Neural progenitor cell (in vitro differentiated cells): ENCODE results near the gene FRG2C. TPM values are rescaled to one million over a fixed set of nuclear protein-coding genes. Genes with fewer than 3 reads are reported as not detected.
"Not testable (repeated sequence)": the region's sequence is repeated elsewhere in the genome, so short reads cannot be mapped to it uniquely, and the experiment has no call there.

Experiments used
- DNase-seq: peaks from one replicate; pipeline ENCODE4 v3.0.0-alpha.2; 2016; ENCODE audit warnings: low spot score
- H2AFZ ChIP-seq: fragments of 200-600 bp; sonication (generic); replicated peaks from 2 replicates; pipeline ENCODE4 v1.6.1; 2016; ENCODE audit warnings: antibody characterized with exemption
- H3F3A ChIP-seq: fragments of 200-600 bp; sonication (generic); 2 replicates; pipeline ENCODE4 v1.6.1; 2016; ENCODE audit warnings: antibody characterized with exemption, low read depth
- H3K27ac ChIP-seq: fragments of 200-600 bp; sonication (generic); 2 replicates; pipeline ENCODE4 v1.5.1; 2016; ENCODE audit warnings: mild to moderate bottlenecking
- H3K27me3 ChIP-seq: fragments of 200-600 bp; sonication (generic); 2 replicates; pipeline ENCODE4 v1.6.1; 2016; ENCODE audit warnings: mild to moderate bottlenecking, moderate library complexity
- H3K36me3 ChIP-seq: fragments of 200-600 bp; sonication (generic); 2 replicates; pipeline ENCODE4 v1.5.1; 2016
- H3K4me1 ChIP-seq: fragments of 200-600 bp; sonication (generic); 2 replicates; pipeline ENCODE4 v1.6.1; 2016; ENCODE audit warnings: mixed run types
- H3K4me2 ChIP-seq: fragments of 200-600 bp; sonication (generic); 2 replicates; pipeline ENCODE4 v1.6.1; 2016
- H3K4me3 ChIP-seq: fragments of 200-600 bp; sonication (generic); 2 replicates; pipeline ENCODE4 v1.5.1; 2016
- H3K79me2 ChIP-seq: fragments of 200-600 bp; sonication (generic); 2 replicates; pipeline ENCODE4 v1.6.1; 2016; ENCODE audit warnings: low read depth
- H3K9ac ChIP-seq: fragments of 200-600 bp; sonication (generic); 2 replicates; pipeline ENCODE4 v1.6.1; 2016
- H3K9me3 ChIP-seq: fragments of 200-600 bp; sonication (generic); 2 replicates; pipeline ENCODE4 v1.5.1; 2016; ENCODE audit warnings: low read depth
- H4K20me1 ChIP-seq: fragments of 200-600 bp; sonication (generic); 2 replicates; pipeline ENCODE4 v1.6.1; 2016; ENCODE audit warnings: low read depth
- H3K27ac Mint-ChIP-seq: 3 replicates; pipeline ENCODE4 v1.8.0; 2021; ENCODE audit warnings: mixed read lengths
- H3K27me3 Mint-ChIP-seq: 2 replicates; pipeline ENCODE4 v1.8.0; 2022; ENCODE audit warnings: low read depth, mild to moderate bottlenecking, inconsistent platforms, moderate library complexity, mixed read lengths; ENCODE audit not compliant: insufficient read depth
- H3K36me3 Mint-ChIP-seq: 3 replicates; pipeline ENCODE4 v1.8.0; 2021; ENCODE audit warnings: mixed read lengths
- H3K4me1 Mint-ChIP-seq: 3 replicates; pipeline ENCODE4 v1.8.0; 2021; ENCODE audit warnings: mixed read lengths
- H3K4me3 Mint-ChIP-seq: 3 replicates; pipeline ENCODE4 v1.8.0; 2021; ENCODE audit warnings: mild to moderate bottlenecking, moderate library complexity, mixed read lengths
- H3K9me3 Mint-ChIP-seq: 3 replicates; pipeline ENCODE4 v1.8.0; 2020; ENCODE audit warnings: mixed read lengths
- EZH2 ChIP-seq: fragments of 200-600 bp; sonication (generic); IDR thresholded peaks from 2 replicates; pipeline ENCODE4 v1.6.1; 2017; ENCODE audit warnings: antibody characterized with exemption, mild to moderate bottlenecking, moderate library complexity
- EZH2phosphoT487 ChIP-seq: fragments of 200-600 bp; sonication (generic); IDR thresholded peaks from 2 replicates; pipeline ENCODE4 v1.6.1; 2017; ENCODE audit warnings: antibody characterized with exemption
- total RNA-seq: library from RNA; depleted of rRNA; stranded (reverse); fragments of >200 nt; gene quantifications from 2 replicates; pipeline ENCODE4 v1.2.3, GENCODE V29; 2015; ENCODE audit warnings: low replicate concordance

Gene FRG2C
- total RNA-seq, 1 donor from 2014 or later = not detected

GRCh38 chr3:75667757-75668701, 3.9 kb downstream of the FRG2C start:
- peaks cover 14% of the 10 kb centered on the region for H3K4me1 Mint-ChIP-seq
- H3K36me3 Mint-ChIP-seq, H3K79me2 ChIP-seq, H3K27ac Mint-ChIP-seq, H3K27ac ChIP-seq, H3K9me3 ChIP-seq, H3K9ac ChIP-seq, H3K4me3 ChIP-seq, H3K36me3 ChIP-seq: not testable (repeated sequence)
- Histone ChIP-seq H3K27me3 (peaks cover 100% of the 10 kb centered on the region), H3K4me2 (peak overlapping the region; percentile 71), H3K4me1 (peaks cover 15% of the 10 kb centered on the region), H3F3A (peaks cover 21% of the 10 kb centered on the region), H2AFZ (peak overlapping the region; percentile 10), H4K20me1 (peaks cover 25% of the 10 kb centered on the region)
- H3K27me3 Mint-ChIP-seq = peaks cover 62% of the 10 kb centered on the region
- peak; percentile 70 for TF ChIP-seq EZH2phosphoT487
- peak; percentile 48 for TF ChIP-seq EZH2
- H3K4me3 Mint-ChIP-seq = peak overlapping the region; percentile 56
- DNase-seq = peak; percentile 34
- H3K9me3 Mint-ChIP-seq = peaks cover 34% of the 10 kb centered on the region

- Histone ChIP-seq H3K4me1 (peaks cover 15% of the 10 kb centered on the region), H2AFZ (peak overlapping the region; percentile 51), H3K4me3 (peak overlapping the region; percentile 57), H3K27me3 (peaks cover 100% of the 10 kb centered on the region), H4K20me1 (peaks cover 25% of the 10 kb centered on the region), H3F3A (peaks cover 21% of the 10 kb centered on the region), H3K4me2 (peak overlapping the region; percentile 71)
- peak; percentile 28 for DNase-seq
- H3K27me3 Mint-ChIP-seq = peaks cover 56% of the 10 kb centered on the region
- TF ChIP-seq EZH2 (peak; percentile 96), EZH2phosphoT487 (peak; percentile 88)
- H3K27ac ChIP-seq, H3K36me3 ChIP-seq, H3K9ac ChIP-seq, H3K79me2 ChIP-seq, H3K9me3 ChIP-seq, H3K36me3 Mint-ChIP-seq: not testable (repeated sequence)
- peak overlapping the region; percentile 46 for H3K4me3 Mint-ChIP-seq
- H3K4me1 Mint-ChIP-seq = peaks cover 14% of the 10 kb centered on the region
- H3K9me3 Mint-ChIP-seq = peaks cover 41% of the 10 kb centered on the region
- peak overlapping the region; percentile 8 for H3K27ac Mint-ChIP-seq
Measured at GRCh38 chr3:75668759-75669347, 4.7 kb downstream of the FRG2C start.

DNA sequence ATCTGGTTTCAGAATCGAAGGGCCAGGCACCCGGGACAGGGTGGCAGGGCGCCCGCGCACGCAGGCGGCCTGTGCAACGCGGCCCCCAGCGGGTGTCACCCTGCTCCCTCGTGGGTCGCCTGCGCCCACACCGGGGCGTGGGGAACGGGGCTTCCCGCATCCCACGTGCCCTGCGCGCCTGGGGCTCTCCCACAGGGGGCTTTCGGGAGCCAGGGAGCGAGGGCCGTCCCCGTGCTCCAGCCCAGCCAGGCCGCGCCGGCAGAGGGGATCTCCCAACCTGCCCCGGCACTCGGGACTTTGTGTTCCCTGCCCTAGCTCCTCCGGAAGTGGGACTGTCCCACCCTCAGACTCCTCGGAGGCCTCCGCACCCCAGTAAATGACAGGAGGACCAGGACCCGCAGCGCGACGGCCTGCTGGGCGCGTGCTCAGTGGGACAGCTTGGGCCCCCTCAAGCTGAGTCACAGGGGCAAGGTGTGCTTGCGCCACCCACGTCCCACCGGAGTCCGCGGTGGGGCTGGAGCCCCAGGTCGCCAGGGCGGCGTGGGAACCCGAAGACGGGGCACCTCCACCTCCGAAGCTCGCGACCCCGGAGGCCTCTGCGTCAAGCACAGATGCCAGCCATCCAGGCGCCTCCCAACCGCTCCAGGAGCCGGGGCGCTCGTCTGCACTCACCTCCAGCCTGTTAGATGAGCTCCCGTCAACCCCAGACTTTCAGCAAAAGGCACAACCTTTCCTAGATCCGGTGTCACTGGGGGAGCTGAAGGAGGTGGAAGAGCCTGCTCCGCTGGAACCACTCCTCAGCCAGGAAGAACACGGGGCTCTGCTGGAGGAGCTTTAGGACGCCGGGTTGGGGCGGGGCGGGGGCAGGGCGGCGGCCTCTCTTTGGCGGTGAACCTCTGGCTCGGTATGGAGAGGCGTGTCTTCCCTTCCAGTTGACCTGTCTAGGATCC, 5.5 kb downstream of the FRG2C start:
- Histone ChIP-seq H3K27me3 (peaks cover 94% of the 10 kb centered on the region), H3K4me1 (peaks cover 15% of the 10 kb centered on the region), H3F3A (peaks cover 21% of the 10 kb centered on the region), H3K4me2 (peak overlapping the region; percentile 71), H4K20me1 (peaks cover 25% of the 10 kb centered on the region), H3K4me3 (peak overlapping the region; percentile 57)
- peaks cover 38% of the 10 kb centered on the region for H3K9me3 Mint-ChIP-seq
- DNase-seq = peak; percentile 56
- peaks cover 52% of the 10 kb centered on the region for H3K27me3 Mint-ChIP-seq
- H3K27ac Mint-ChIP-seq, H3K36me3 ChIP-seq, H2AFZ ChIP-seq, H3K36me3 Mint-ChIP-seq, H3K9ac ChIP-seq, H3K27ac ChIP-seq, H3K79me2 ChIP-seq, H3K9me3 ChIP-seq: not testable (repeated sequence)
- peak overlapping the region; percentile 78 for H3K4me3 Mint-ChIP-seq
- peaks cover 14% of the 10 kb centered on the region for H3K4me1 Mint-ChIP-seq
- peak; percentile 25 for TF ChIP-seq EZH2phosphoT487
- TF ChIP-seq EZH2 = peak; percentile 47

- not testable (repeated sequence) for H3K36me3 Mint-ChIP-seq, H3K27ac ChIP-seq, H3K36me3 ChIP-seq, H3K79me2 ChIP-seq, H3K9ac ChIP-seq, H3K9me3 ChIP-seq, H3K27ac Mint-ChIP-seq
- Mint-ChIP-seq H3K4me3 (peak overlapping the region; percentile 78), H3K9me3 (peaks cover 42% of the 10 kb centered on the region), H3K27me3 (peaks cover 52% of the 10 kb centered on the region), H3K4me1 (peaks cover 15% of the 10 kb centered on the region)
- H2AFZ ChIP-seq = peak overlapping the region; percentile 26
- peaks cover 85% of the 10 kb centered on the region for H3K27me3 ChIP-seq
- peaks cover 21% of the 10 kb centered on the region for H3F3A ChIP-seq
- peaks cover 15% of the 10 kb centered on the region for H3K4me1 ChIP-seq
- DNase-seq = peak; percentile 79
- peak overlapping the region; percentile 57 for H3K4me3 ChIP-seq
- peaks cover 25% of the 10 kb centered on the region for H4K20me1 ChIP-seq
- TF ChIP-seq EZH2phosphoT487 (peak; percentile 85), EZH2 (peak; percentile 84)
- H3K4me2 ChIP-seq = peak overlapping the region; percentile 71
Measured at GRCh38 chr3:75670298-75671286, 6.5 kb downstream of the FRG2C start.
